K562 treated with DMSO at 1 percent for 24 hours (cell line): ENCODE measurements around the gene PADI3. TPM values are rescaled to one million over a fixed set of nuclear protein-coding genes. Genes with fewer than 3 reads are reported as not detected.

Source experiments
- total RNA-seq: library from RNA; unstranded; fragments of 300-600 nt; gene quantifications from 2 replicates; pipeline ENCODE4 v1.2.3, GENCODE V29; 2022; ENCODE audit warnings: low read depth; ENCODE audit not compliant: insufficient read depth

Gene PADI3, protein sequence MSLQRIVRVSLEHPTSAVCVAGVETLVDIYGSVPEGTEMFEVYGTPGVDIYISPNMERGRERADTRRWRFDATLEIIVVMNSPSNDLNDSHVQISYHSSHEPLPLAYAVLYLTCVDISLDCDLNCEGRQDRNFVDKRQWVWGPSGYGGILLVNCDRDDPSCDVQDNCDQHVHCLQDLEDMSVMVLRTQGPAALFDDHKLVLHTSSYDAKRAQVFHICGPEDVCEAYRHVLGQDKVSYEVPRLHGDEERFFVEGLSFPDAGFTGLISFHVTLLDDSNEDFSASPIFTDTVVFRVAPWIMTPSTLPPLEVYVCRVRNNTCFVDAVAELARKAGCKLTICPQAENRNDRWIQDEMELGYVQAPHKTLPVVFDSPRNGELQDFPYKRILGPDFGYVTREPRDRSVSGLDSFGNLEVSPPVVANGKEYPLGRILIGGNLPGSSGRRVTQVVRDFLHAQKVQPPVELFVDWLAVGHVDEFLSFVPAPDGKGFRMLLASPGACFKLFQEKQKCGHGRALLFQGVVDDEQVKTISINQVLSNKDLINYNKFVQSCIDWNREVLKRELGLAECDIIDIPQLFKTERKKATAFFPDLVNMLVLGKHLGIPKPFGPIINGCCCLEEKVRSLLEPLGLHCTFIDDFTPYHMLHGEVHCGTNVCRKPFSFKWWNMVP
- 0.13 and 0.24 TPM in 2 replicates for total RNA-seq

DNA sequence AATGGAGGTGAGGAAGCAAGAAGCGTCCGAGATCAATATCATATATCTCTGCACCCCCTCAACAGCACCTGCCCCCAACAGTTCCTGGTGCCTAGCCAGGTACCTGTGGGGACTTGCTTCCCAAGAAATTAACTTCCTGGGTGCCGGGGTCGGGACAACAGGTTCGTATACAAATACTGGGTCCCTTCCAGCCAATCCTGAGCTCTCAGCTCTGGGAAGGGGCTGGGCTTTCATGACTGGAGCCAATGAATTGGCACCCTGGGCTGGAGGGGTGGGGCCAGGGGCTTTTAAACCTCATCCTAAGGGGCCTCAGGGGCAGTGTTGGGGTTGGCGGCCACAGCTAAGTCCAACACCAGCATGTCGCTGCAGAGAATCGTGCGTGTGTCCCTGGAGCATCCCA, at the start of gene PADI3:
TSS of gene PADI3 (plus strand) at position 318 of the 400 bp plus-strand sequence. CDS start at position 358, 40 bp downstream.

DNA sequence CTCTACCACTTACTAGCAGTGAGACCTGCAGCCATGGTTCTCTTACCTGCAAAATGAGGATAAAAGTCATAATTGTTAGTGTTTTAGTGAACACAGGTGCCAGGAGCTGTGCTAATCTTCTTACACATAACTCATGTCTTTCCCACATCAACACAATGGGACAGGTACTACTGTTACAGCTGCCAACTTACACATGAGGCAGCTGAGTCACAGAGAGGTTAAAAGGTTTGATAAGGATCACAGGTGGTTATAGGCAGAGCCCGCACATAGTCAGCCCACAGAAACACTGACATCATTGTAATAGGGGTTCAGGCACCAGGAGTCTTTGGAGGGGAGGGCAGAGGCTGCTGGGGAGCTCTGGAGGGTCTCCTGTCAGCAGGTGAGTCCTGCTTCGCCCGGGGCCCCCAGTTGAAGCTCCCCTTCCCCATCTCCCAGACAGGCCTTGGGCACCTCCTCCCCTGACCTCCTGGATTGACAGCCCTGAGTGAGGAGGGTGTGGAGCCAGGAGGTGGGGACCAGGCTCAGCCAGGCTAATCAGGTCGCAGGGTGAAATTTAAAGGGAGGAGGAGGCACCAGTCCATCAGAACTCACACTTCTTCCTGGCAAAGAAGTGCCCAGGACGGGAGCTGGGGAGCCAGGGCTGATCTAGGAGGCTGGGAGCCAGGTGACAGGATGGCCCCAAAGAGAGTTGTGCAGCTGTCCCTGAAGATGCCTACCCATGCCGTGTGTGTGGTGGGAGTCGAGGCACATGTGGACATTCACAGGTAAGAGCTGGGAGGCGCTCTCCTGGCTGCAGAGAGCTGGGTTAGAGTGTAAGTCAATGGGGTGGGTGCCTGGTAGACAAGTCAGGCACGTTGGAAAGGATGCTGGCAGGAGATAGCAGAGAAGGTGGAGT, 44.1 kb upstream of the PADI3 start, which contains the start of gene PADI1:
TSS of gene PADI1 (plus strand) at position 583 of the 895 bp plus-strand sequence. CDS start at position 673, 90 bp downstream.

GRCh38 chr1:17307946-17308345, 59.0 kb downstream of the PADI3 start, which contains the start of gene PADI4:
PADI4 (plus strand) TSS chr1:17308197; CDS start chr1:17308223, 26 bp downstream.

Other genes with a start within 250 kb of the PADI3 start
- gene ATP13A2, start 237.2 kb upstream of the PADI3 start, total RNA-seq = 98.3 and 109 TPM in 2 replicates
- gene SDHB, start 195.1 kb upstream of the PADI3 start, total RNA-seq = 163 and 176 TPM in 2 replicates
- 0.47 TPM in 1 of 2 replicates, not detected in the other for gene PADI2, start 129.6 kb upstream of the PADI3 start, total RNA-seq
- not detected in 2 replicates for gene PADI1, start 44.0 kb upstream of the PADI3 start, total RNA-seq
- gene PADI4, start 59.1 kb downstream of the PADI3 start, total RNA-seq = 0.15 TPM in 1 of 2 replicates, not detected in the other
- gene PADI6, start 123.1 kb downstream of the PADI3 start, total RNA-seq = not detected in 2 replicates
- 98.6 and 104 TPM in 2 replicates for gene RCC2, start 190.6 kb downstream of the PADI3 start, total RNA-seq